NCI-H1105 (cell line): ENCODE data around the gene ADGRF3.
"Not testable (repeated sequence)": the region's sequence is repeated elsewhere in the genome, so short reads cannot be mapped to it uniquely, and the experiment has no call there.

Experiments
- DNase-seq: peaks from one replicate; lab custom pipeline; 2025; lab: John Stamatoyannopoulos, UW

ADGRF3 gene

DNA sequence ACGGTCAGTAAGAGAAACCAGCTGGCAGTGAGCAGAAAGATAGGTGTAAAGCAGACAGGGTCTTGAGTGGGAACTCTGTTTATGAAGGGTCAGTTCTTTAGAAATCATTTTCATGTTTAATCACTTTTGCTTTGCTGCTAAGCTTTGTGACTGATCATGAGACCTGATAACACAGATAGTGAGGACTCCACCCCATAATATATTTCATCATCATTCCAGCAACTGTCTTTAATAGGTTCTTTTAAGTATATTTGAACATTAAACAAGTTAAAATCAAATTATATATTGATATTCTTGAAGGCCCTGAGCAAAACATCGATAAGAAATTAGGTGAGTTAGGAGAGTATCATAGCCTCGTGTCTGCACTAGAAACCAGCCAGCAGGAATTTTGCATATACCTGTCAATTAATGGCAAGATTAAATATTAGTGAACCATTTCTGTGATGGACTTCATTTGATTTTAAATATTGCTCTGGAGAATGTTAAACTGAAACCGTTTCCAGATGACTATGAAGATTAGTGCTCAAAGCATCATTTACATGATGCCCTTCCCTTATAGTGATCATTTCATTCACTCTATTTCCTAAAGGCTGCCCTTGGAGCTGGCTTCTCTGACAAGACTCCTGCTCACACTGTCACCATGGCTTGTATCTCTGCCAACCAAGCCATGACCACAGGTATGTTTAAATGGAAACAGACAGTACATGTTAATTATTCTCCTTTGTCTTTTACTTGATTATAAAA, 69.9 kb downstream of the ADGRF3 start:
- DNase-seq: no peak

- peak; percentile 71 for DNase-seq
These were observed 72.5 kb downstream of the ADGRF3 start for GRCh38 chr2:26274058-26274613.

- DNase-seq: no peak
These were observed 73.1 kb downstream of the ADGRF3 start for GRCh38 chr2:26273501-26273900.

DNA sequence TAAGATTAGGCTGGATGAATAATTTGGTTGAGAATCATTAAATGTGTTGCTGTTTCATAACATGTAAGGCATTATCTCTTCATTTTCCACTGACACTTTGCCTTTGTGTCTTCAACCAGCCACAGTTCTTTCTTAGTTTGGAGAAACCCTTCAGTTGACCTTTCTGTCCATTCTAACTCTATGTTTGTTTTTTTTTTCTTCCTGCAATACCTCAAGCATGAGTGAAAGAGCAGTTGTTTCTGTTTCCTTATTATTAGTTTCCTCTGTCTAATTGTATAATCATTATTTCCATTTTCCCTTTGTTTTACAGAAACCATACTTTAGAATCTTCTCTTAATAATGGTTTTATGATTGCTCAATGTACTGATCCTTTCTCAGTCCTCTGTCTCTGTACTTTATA, 76.2 kb downstream of the ADGRF3 start:
- no peak for DNase-seq

GRCh38 chr2:26269571-26270158, 76.9 kb downstream of the ADGRF3 start:
- DNase-seq: no peak

DNA sequence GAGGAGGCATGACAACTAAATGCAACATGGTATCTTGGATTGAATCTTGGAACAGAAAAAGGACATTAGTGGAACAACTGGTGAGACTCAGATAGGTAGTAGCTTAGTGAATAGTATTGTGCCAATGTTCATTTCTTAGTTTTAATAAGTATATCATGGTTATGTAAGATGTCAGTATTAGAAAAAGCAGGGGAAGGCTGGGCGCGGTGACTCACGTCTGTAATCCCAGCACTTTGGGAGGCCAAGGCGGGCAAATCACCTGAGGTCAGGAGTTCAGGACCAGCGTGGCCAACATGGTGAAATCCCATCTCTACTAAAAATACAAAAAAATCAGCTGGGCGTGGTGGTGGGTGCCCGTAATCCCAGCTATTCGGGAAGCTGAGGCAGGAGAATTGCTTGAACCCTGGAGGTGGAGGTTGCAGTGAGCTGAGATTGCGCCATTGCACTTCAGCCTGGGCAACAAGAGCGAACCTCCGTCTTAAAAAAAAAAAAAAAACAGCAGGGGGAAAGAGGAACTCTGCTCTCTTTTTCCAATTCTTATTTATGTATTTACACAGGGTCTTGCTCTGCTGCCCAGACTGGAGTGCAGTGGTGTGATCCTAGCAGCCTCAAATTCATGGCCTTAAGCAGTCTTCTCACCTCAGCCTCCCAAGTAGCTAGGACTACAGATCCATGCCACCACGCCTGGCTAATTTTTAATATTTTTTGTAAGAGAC, 77.8 kb downstream of the ADGRF3 start:
- DNase-seq: not testable (repeated sequence)

DNA sequence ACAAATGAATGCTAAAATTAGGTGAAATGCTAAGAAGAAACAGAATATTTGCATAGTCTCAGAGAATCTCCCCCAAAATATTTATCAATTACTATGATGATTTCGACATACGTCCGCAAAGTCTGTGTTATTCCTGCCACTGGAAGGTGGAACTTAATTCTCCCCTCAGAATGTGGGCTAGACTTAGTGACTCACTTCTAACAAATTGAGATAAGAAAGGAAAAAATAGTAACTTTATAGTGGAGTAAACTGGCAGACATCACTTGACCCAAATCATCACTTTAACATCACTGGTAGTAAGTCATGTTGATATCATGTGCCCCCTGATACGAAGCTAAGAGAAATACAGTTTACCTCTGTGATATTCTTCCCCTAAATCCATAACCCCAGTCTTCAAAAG, 78.4 kb downstream of the ADGRF3 start:
- no peak for DNase-seq

- DNase-seq: not testable (repeated sequence)
These were observed 87.8 kb downstream of the ADGRF3 start for GRCh38 chr2:26258836-26259235.
